ENCODE data around the gene NNMT.

Gene NNMT

GRCh38 chr11:114282488-114282887 lies 13.7 kb upstream of the NNMT start:
- ATAC-seq (ENCODE audit: low read depth) (no peak), DNase-seq (ENCODE audit: low spot score) (no peak)
- Histone ChIP-seq H3K27me3 (ENCODE audit: insufficient read depth, poor library complexity, severe bottlenecking) (no peaks in the 10 kb centered on the region), H3K4me1 (ENCODE audit: insufficient read depth, poor library complexity, severe bottlenecking) (peaks cover 33% of the 10 kb centered on the region), H3K27ac (ENCODE audit: poor library complexity, severe bottlenecking) (no peak overlapping the region), H3K36me3 (ENCODE audit: low read depth) (no peaks in the 10 kb centered on the region), H3K9me3 (ENCODE audit: severe bottlenecking) (no peaks in the 10 kb centered on the region), H3K4me3 (ENCODE audit: severe bottlenecking) (no peak overlapping the region)
- no peak for TF ChIP-seq CTCF (IDR thresholded peaks at IDR 0.05; ENCODE audit: poor library complexity, severe bottlenecking)

GRCh38 chr11:114283422-114283821 lies 12.8 kb upstream of the NNMT start:
- no peaks in the 10 kb centered on the region for H3K36me3 ChIP-seq (ENCODE audit: low read depth)
- no peaks in the 10 kb centered on the region for H3K9me3 ChIP-seq (ENCODE audit: severe bottlenecking)
- no peak for TF ChIP-seq CTCF (IDR thresholded peaks at IDR 0.05; ENCODE audit: poor library complexity, severe bottlenecking)
- DNase-seq (ENCODE audit: low spot score) (no peak), ATAC-seq (ENCODE audit: low read depth) (no peak)
- peaks cover 39% of the 10 kb centered on the region for H3K4me1 ChIP-seq (ENCODE audit: insufficient read depth, poor library complexity, severe bottlenecking)
- peak overlapping the region; percentile 77 for H3K27ac ChIP-seq (ENCODE audit: poor library complexity, severe bottlenecking)
- H3K4me3 ChIP-seq (ENCODE audit: severe bottlenecking), result no peak overlapping the region
- H3K27me3 ChIP-seq (ENCODE audit: insufficient read depth, poor library complexity, severe bottlenecking), result no peaks in the 10 kb centered on the region

GRCh38 chr11:114284021-114284420 lies 12.2 kb upstream of the NNMT start:
- H3K4me1 ChIP-seq (ENCODE audit: insufficient read depth, poor library complexity, severe bottlenecking), result peaks cover 39% of the 10 kb centered on the region
- no peak overlapping the region for H3K4me3 ChIP-seq (ENCODE audit: severe bottlenecking)
- H3K27me3 ChIP-seq (ENCODE audit: insufficient read depth, poor library complexity, severe bottlenecking), result no peaks in the 10 kb centered on the region
- peak overlapping the region; percentile 77 for H3K27ac ChIP-seq (ENCODE audit: poor library complexity, severe bottlenecking)
- H3K36me3 ChIP-seq (ENCODE audit: low read depth), result no peaks in the 10 kb centered on the region
- no peak for ATAC-seq (ENCODE audit: low read depth)
- no peak for TF ChIP-seq CTCF (IDR thresholded peaks at IDR 0.05; ENCODE audit: poor library complexity, severe bottlenecking)
- no peak for DNase-seq (ENCODE audit: low spot score)
- no peaks in the 10 kb centered on the region for H3K9me3 ChIP-seq (ENCODE audit: severe bottlenecking)

- no peaks in the 10 kb centered on the region for H3K27me3 ChIP-seq (ENCODE audit: insufficient read depth, poor library complexity, severe bottlenecking)
- peak overlapping the region; percentile 77 for H3K27ac ChIP-seq (ENCODE audit: poor library complexity, severe bottlenecking)
Observed at GRCh38 chr11:114284914-114285313, 11.3 kb upstream of the NNMT start.

More at GRCh38 chr11:114284914-114285313, 11.3 kb upstream of the NNMT start:
- ATAC-seq (ENCODE audit: low read depth) (no peak), DNase-seq (ENCODE audit: low spot score) (no peak)
- Histone ChIP-seq H3K4me1 (ENCODE audit: insufficient read depth, poor library complexity, severe bottlenecking) (peaks cover 37% of the 10 kb centered on the region), H3K4me3 (ENCODE audit: severe bottlenecking) (no peak overlapping the region), H3K9me3 (ENCODE audit: severe bottlenecking) (no peaks in the 10 kb centered on the region), H3K36me3 (ENCODE audit: low read depth) (no peaks in the 10 kb centered on the region)
- TF ChIP-seq CTCF (IDR thresholded peaks at IDR 0.05; ENCODE audit: poor library complexity, severe bottlenecking), result no peak

Measured in RWPE2 (cell line).